Activated CD4-positive, alpha-beta T cell treated with anti-CD3 and anti-CD28 coated beads for 36 hours (primary cell): Measurements from ENCODE around the gene CDSN. TPM values are rescaled to one million over a fixed set of nuclear protein-coding genes. Genes with fewer than 3 reads are reported as not detected.

Experiments
- ATAC-seq: fragments of 200-7000 bp; cut with Tn5 transposase; one replicate; pipeline ENCODE4 v1.10.0; 2021; ENCODE audit warnings: mild to moderate bottlenecking, moderate library complexity
- CTCF ChIA-PET: fragments of 350-600 bp; sonication (Branson Sonifier 250); formaldehyde crosslinking; loops from one replicate; lab custom pipeline; 2021; ENCODE audit warnings: antibody characterized with exemption; lab: Charles Lee
- POLR2A ChIA-PET: fragments of 350-600 bp; sonication (Branson Sonifier 250); formaldehyde crosslinking; loops from one replicate; lab custom pipeline; 2021; ENCODE audit warnings: antibody characterized with exemption, inconsistent platforms; lab: Charles Lee
- DNase-seq: peaks from one replicate; pipeline ENCODE4 v3.0.0-alpha.2; 2020
- H3K27ac Mint-ChIP-seq: one replicate; pipeline ENCODE4 v1.8.0; 2021; ENCODE audit warnings: mixed read lengths
- H3K27me3 Mint-ChIP-seq: one replicate; pipeline ENCODE4 v1.8.0; 2021; ENCODE audit warnings: mixed read lengths
- H3K36me3 Mint-ChIP-seq: one replicate; pipeline ENCODE4 v1.8.0; 2021; ENCODE audit warnings: low read depth, mixed read lengths
- H3K4me1 Mint-ChIP-seq: one replicate; pipeline ENCODE4 v1.8.0; 2021; ENCODE audit warnings: mixed read lengths
- H3K4me3 Mint-ChIP-seq: one replicate; pipeline ENCODE4 v1.8.0; 2021; ENCODE audit warnings: mild to moderate bottlenecking, moderate library complexity, mixed read lengths
- H3K9me3 Mint-ChIP-seq: one replicate; pipeline ENCODE4 v1.8.0; 2021; ENCODE audit warnings: low read depth, mixed read lengths
- intact Hi-C, 2 experiments: fragments of 100-400 bp; cut with DNase I in 1 of 2; cut with micrococcal nuclease in 1 of 2; formaldehyde crosslinking; loops; one replicate each; pipeline versions ENCODE4 v1.14.2 to v1.15.1; 2022 to 2024; cut with DNase I, micrococcal nuclease
- total RNA-seq, 2 experiments: library from RNA; stranded (reverse); gene quantifications; one replicate each; pipeline ENCODE4 v1.2.3, GENCODE V29; 2021

Gene CDSN
- total RNA-seq, 2 experiments from 2014 or later: not detected

- ATAC-seq (no peak), DNase-seq (no peak)
- intact Hi-C loops: no loop called here
- Mint-ChIP-seq H3K9me3 (no peaks in the 10 kb centered on the region), H3K4me1 (no peaks in the 10 kb centered on the region), H3K4me3 (no peak overlapping the region), H3K27ac (no peak overlapping the region), H3K36me3 (peaks cover 16% of the 10 kb centered on the region), H3K27me3 (no peaks in the 10 kb centered on the region)
- CTCF ChIA-PET: interaction anchor here (0.6 to 2.9 kb wide), 3 partner anchors 13 to 307 kb away, joined by 3 to 15 read pairs (median 3); no protein-coding TSS in a partner anchor
- POLR2A ChIA-PET: no interaction called here
These were observed 24.2 kb upstream of the CDSN start for GRCh38 chr6:31144296-31144969.

DNA sequence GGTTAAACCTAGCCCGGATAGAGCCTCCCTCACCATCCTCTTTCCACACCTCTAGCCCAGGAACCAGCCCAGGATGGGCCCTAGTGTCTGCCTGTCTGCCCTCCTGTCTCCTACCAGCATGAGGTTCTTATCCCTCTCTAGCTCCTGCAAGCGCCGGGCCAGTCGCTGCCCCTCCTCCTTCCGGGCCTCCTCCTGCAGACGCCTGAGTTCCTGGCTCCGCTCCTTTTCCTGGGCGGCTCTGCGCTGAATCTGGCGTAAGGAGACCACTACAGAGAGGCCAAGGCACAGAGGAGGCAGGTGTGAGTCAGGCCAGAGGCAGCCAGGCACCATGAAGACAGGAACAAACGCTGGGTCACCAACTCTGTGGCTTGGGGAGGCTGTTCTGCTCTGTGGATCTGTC, 22.9 kb upstream of the CDSN start:
- Mint-ChIP-seq H3K27me3 (no peaks in the 10 kb centered on the region), H3K36me3 (peaks cover 16% of the 10 kb centered on the region), H3K4me1 (no peaks in the 10 kb centered on the region), H3K9me3 (no peaks in the 10 kb centered on the region), H3K4me3 (no peak overlapping the region), H3K27ac (no peak overlapping the region)
- ChIA-PET POLR2A (no interaction called here), CTCF (interaction anchor here (0.6 to 1.0 kb wide), 2 partner anchors 12 to 1104 kb away, joined by 3 read pairs; no protein-coding TSS in a partner anchor)
- no peak for ATAC-seq
- DNase-seq: no peak
- intact Hi-C loops: no loop called here

DNA sequence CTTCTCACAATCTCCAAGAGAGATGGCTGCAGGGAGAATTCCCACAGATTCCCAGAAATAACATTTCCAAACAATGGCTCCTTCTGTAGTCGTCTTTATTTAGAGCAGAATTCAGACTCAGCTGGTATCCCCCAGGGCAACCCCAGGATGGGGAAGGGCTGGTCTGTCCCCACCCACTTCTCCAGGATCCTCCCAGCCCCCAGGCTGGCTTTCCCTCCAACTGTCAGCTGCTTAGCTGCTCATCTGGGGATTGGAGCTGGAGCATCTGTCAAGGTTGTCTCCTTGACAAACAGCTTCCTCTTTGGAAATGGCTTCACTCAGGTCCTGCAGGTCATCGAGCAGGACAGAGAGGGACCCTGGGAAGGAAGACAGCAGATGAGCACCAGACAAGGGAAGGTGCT, 22.1 kb upstream of the CDSN start:
- ATAC-seq (no peak), DNase-seq (no peak)
- Mint-ChIP-seq H3K4me1 (peaks cover 6% of the 10 kb centered on the region), H3K4me3 (no peak overlapping the region), H3K27me3 (no peaks in the 10 kb centered on the region), H3K9me3 (no peaks in the 10 kb centered on the region), H3K36me3 (peaks cover 16% of the 10 kb centered on the region), H3K27ac (no peak overlapping the region)
- ChIA-PET CTCF (interaction anchor here (0.6 kb wide), 1 partner anchor 1103 kb away, joined by 3 read pairs; no protein-coding TSS in a partner anchor), POLR2A (no interaction called here)
- intact Hi-C loops: no loop called here

DNA sequence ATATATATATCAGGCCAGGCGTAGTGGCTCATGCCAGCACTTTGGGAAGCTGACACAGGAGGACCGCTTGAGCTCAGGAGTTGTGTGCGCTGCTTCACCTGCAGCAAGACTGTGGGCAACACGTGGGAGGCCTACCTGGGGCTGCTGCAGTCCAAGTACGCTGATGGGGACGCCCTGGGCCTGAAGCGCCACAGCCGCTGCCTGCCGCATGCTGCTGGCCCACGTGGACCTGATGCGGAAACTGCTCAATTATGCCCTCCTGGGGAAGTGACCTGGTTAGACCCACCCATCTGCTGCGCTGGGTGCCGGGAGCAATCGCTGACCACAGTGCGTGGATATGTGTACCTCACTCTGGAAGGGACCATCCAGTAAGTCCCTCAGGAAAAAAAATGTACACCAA, 20.4 kb upstream of the CDSN start:
- Mint-ChIP-seq H3K4me3 (no peak overlapping the region), H3K9me3 (no peaks in the 10 kb centered on the region), H3K27ac (no peak overlapping the region), H3K4me1 (peaks cover 6% of the 10 kb centered on the region), H3K36me3 (peaks cover 13% of the 10 kb centered on the region), H3K27me3 (no peaks in the 10 kb centered on the region)
- intact Hi-C loops: no loop called here
- DNase-seq: no peak
- no peak for ATAC-seq
- POLR2A ChIA-PET: no interaction called here
- CTCF ChIA-PET: no interaction called here

DNA sequence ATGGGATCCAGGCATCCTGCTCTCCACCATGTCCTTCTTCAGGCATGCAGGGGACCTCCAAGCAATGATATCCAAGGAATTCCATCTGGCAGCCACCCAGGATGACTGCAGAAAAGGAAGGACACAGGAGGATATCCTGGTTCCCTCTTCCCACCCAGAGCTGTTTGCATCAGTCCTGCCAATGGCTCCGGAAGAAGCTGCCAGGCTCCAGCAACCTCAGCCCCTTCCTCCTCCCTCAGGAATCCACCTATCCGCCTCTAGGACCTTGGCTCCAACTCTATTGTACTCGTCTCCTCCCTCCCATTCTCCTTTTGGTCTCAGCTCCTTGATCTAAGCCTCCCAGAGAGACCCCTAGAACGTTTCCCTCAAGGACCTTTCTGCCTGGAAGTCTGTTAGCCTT, 19.4 kb upstream of the CDSN start:
- Mint-ChIP-seq H3K4me3 (no peak overlapping the region), H3K27me3 (no peaks in the 10 kb centered on the region), H3K36me3 (peaks cover 6% of the 10 kb centered on the region), H3K27ac (no peak overlapping the region), H3K9me3 (no peaks in the 10 kb centered on the region), H3K4me1 (peaks cover 6% of the 10 kb centered on the region)
- CTCF ChIA-PET: interaction anchor here (1.1 to 1.7 kb wide), 2 partner anchors 21 to 53 kb away, joined by 3 to 5 read pairs; no protein-coding TSS in a partner anchor
- ATAC-seq (no peak), DNase-seq (no peak)
- intact Hi-C loops: no loop called here
- POLR2A ChIA-PET: no interaction called here

DNA sequence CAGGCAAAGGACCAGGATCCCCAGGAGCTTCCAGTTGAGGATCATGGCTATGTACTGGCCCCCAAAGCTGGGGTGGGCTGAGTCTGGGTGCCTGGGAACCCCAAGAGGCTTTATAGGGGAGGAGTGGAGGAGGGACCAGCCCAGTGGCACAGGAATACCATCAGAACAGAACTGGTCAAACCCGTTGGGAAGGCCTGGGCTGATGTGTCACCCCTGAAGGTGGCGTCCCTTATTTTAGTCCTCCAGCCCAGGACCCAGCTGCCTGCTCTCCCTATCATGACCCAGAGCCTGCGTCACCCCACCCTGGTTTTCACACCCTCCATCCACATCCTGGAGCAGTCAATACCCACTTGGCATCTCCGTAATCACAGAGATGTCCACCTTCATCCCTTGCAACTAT, 18.7 kb upstream of the CDSN start, which contains the start of gene PSORS1C2:
TSS of gene PSORS1C2 (minus strand) at position 85 of the 400 bp plus-strand sequence. CDS start at position 45, 40 bp downstream.
- DNase-seq (no peak), ATAC-seq (no peak)
- Mint-ChIP-seq H3K27ac (no peak within 1 kb of the TSS), H3K27me3 (no peaks in the 10 kb centered on the region), H3K36me3 (peaks cover 3% of the 10 kb centered on the region), H3K9me3 (no peaks in the 10 kb centered on the region), H3K4me1 (peaks cover 6% of the 10 kb centered on the region), H3K4me3 (no peak within 1 kb of the TSS)
- intact Hi-C loops: no loop called here
- ChIA-PET POLR2A (no interaction called here), CTCF (interaction anchor here (0.7 to 1.7 kb wide), 8 partner anchors 9 to 228 kb away, joined by 3 to 6 read pairs (median 3); no protein-coding TSS in a partner anchor)

DNA sequence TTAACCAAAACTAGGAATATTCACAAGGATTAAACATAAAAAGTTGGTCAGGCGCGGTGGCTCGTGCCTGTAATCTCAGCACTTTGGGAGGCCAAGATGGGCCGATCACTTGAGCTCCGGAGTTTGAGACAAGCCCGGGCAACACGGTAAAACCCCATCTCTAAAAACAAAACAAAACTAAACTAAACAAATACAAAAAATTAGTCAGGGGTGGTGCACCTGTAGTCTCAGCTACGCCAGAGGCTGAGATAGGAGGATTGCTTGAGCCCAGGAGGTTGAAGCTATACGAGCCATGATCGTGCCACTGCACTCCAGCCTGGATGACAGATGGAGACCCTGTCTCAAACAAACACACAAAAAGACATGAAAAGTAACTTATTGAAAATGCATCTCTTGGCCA, 15.5 kb upstream of the CDSN start:
- Mint-ChIP-seq H3K36me3 (no peaks in the 10 kb centered on the region), H3K4me3 (no peak overlapping the region), H3K27ac (no peak overlapping the region), H3K4me1 (peaks cover 6% of the 10 kb centered on the region), H3K27me3 (no peaks in the 10 kb centered on the region), H3K9me3 (no peaks in the 10 kb centered on the region)
- CTCF ChIA-PET: interaction anchor here (0.6 to 2.9 kb wide), 8 partner anchors 8 to 235 kb away, joined by 3 to 12 read pairs (median 4); no protein-coding TSS in a partner anchor
- no peak for ATAC-seq
- POLR2A ChIA-PET: no interaction called here
- no peak for DNase-seq
- intact Hi-C loops: loop anchor here (2.0 kb wide), 2 partner anchors 231 to 239 kb away; no protein-coding TSS in a partner anchor

DNA sequence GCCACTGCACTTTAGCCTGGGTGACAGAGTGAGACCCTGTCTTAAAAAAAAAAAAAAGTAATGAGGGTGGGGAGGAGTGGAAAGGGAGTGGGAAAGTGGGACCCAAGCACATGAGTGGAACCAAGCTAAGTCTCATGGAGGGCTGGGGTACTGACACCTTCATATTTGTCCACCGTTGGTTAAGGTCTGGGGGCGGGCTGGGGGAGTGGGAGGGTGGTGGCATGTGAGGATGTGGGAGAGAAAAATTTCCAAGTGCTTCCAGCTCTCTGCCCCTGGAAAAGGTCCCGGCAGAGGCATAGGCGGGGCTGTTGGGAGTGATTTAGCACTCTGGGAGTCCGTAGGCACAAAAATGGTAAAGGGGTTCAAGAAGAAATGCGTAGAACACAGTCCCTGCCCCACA, 12.6 kb upstream of the CDSN start:
- Mint-ChIP-seq H3K27me3 (peaks cover 2% of the 10 kb centered on the region), H3K4me3 (no peak overlapping the region), H3K36me3 (no peaks in the 10 kb centered on the region), H3K4me1 (peaks cover 7% of the 10 kb centered on the region), H3K27ac (no peak overlapping the region), H3K9me3 (no peaks in the 10 kb centered on the region)
- DNase-seq: no peak
- ChIA-PET CTCF (interaction anchor here (0.5 to 1.6 kb wide), 6 partner anchors 10 to 722 kb away, joined by 3 to 6 read pairs (median 4); no protein-coding TSS in a partner anchor), POLR2A (no interaction called here)
- intact Hi-C loops: no loop called here
- no peak for ATAC-seq

DNA sequence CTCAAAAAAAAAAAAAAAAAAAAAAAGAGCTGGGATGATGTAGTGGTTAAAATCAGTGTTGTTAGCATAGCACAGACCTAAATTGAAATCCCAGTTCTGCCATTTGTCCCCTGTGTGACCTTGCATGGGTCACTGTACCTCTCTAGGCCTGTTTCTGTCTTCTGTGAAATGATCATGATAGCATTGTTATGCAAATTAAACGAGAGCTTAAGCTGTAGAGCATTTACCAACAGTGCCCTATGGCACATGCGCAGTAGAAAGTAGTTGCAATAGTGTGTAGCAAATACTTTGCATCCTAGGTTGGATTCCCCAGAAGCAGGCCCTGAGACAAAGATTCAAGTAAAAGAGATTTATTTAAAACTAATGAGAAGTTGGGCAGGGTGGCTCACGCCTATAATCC, 11.3 kb upstream of the CDSN start:
- Mint-ChIP-seq H3K9me3 (no peaks in the 10 kb centered on the region), H3K4me1 (peaks cover 2% of the 10 kb centered on the region), H3K36me3 (no peaks in the 10 kb centered on the region), H3K4me3 (no peak overlapping the region), H3K27me3 (peaks cover 2% of the 10 kb centered on the region), H3K27ac (no peak overlapping the region)
- no peak for ATAC-seq
- CTCF ChIA-PET: interaction anchor here (0.6 to 1.2 kb wide), 5 partner anchors 12 to 788 kb away, joined by 3 read pairs; no protein-coding TSS in a partner anchor
- DNase-seq: no peak
- intact Hi-C loops: no loop called here
- POLR2A ChIA-PET: no interaction called here

GRCh38 chr6:31130751-31131150, 10.5 kb upstream of the CDSN start:
- intact Hi-C loops: no loop called here
- Mint-ChIP-seq H3K36me3 (no peaks in the 10 kb centered on the region), H3K27ac (no peak overlapping the region), H3K9me3 (no peaks in the 10 kb centered on the region), H3K27me3 (peaks cover 2% of the 10 kb centered on the region), H3K4me1 (peaks cover 2% of the 10 kb centered on the region), H3K4me3 (no peak overlapping the region)
- CTCF ChIA-PET: interaction anchor here (0.7 to 1.6 kb wide), 3 partner anchors 13 to 155 kb away, joined by 3 read pairs; no protein-coding TSS in a partner anchor
- POLR2A ChIA-PET: no interaction called here
- DNase-seq (no peak), ATAC-seq (no peak)

GRCh38 chr6:31129130-31129529, 8.9 kb upstream of the CDSN start:
- DNase-seq: no peak
- H3K27me3 Mint-ChIP-seq: peaks cover 2% of the 10 kb centered on the region
- H3K4me3 Mint-ChIP-seq: no peak overlapping the region
- no peak for ATAC-seq
- ChIA-PET POLR2A (interaction anchor here (0.7 kb wide), 1 partner anchor 828 kb away, joined by 4 read pairs; no protein-coding TSS in a partner anchor), CTCF (interaction anchor here (0.5 to 2.7 kb wide), 12 partner anchors 8 to 535 kb away, joined by 3 to 15 read pairs (median 4); no protein-coding TSS in a partner anchor)
- H3K36me3 Mint-ChIP-seq: no peaks in the 10 kb centered on the region
- H3K4me1 Mint-ChIP-seq: peaks cover 2% of the 10 kb centered on the region
- intact Hi-C loops: no loop called here
- H3K9me3 Mint-ChIP-seq: no peaks in the 10 kb centered on the region
- no peak overlapping the region for H3K27ac Mint-ChIP-seq
